SKM-1 treated with dmso at 0.1 percent for 144 hours (cell line): ENCODE results near the gene CSPG4.
A peak's percentile ranks its signal among the peaks of the same experiment; 100 is the strongest.
"Not testable (repeated sequence)": the region's sequence is repeated elsewhere in the genome, so short reads cannot be mapped to it uniquely, and the experiment has no call there.

Experiments
- DNase-seq: peaks from one replicate; lab custom pipeline; 2025; ENCODE audit not compliant: unreplicated experiment; lab: John Stamatoyannopoulos, UW

CSPG4 gene

GRCh38 chr15:75689429-75689828, 23.2 kb downstream of the CSPG4 start:
- not testable (repeated sequence) for DNase-seq

GRCh38 chr15:75688831-75689230, 23.8 kb downstream of the CSPG4 start:
- no peak for DNase-seq

GRCh38 chr15:75688278-75688557, 24.4 kb downstream of the CSPG4 start:
- DNase-seq = no peak

DNA sequence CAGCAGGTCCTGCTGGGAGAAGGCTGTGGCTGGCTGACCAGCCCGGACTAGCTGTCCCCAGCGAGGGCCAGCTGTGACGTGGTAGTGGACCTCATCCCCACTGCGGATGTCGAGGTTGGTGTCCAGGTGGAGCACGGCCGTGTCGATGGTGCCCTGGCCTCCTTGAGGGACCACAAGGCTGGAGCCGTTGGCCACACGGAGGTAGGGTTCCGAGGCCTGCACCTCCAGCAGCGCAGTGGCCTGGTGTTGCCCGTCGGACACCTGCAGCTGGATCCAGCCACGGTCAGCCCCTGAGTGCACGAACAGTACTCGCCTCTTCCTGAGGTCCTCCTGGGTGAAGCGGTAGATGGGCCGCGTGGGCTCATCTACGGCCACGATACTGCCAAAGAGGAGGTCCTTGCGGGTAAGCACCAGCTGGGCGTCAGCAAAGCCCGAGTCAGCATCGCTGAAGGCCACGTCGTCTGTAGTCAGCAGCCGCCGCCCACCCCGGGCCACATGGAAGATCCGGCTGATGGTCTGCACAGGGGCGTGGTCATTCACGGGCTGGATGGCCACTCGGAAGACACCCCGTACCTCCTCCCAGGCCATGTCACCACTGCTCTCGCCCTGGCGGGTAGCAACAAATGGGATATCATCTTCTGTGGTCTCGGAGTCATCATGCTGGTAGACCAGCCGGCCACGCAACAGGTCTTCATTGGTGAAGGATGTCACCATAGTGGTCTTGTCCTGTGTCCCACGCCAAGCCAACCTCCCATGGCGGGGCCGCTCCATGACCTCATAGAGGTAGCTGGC, 25.0 kb downstream of the CSPG4 start:
- DNase-seq = no peak

DNA sequence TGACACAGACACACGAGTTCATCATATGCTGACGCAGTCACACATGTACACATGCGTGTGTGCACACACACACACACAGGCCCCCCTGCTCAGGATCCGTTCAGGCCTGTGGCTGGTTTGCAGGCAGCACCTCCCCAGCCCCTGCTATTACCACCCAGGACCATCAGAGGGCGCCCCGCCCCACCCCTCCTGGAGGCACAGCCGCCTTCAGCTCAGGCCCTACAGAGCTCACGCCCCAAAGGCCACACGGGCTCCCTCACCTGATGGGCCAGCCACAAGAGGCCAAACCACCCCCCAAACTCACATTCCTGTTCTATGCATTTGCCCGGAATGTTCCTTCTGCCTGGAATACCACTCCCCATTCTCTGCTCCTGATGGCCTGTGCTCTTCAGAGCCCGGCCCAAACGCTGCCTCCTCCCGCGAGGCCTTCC, 26.4 kb downstream of the CSPG4 start:
- DNase-seq = peak; percentile 62

GRCh38 chr15:75685195-75685594, 27.5 kb downstream of the CSPG4 start:
- DNase-seq = no peak

DNA sequence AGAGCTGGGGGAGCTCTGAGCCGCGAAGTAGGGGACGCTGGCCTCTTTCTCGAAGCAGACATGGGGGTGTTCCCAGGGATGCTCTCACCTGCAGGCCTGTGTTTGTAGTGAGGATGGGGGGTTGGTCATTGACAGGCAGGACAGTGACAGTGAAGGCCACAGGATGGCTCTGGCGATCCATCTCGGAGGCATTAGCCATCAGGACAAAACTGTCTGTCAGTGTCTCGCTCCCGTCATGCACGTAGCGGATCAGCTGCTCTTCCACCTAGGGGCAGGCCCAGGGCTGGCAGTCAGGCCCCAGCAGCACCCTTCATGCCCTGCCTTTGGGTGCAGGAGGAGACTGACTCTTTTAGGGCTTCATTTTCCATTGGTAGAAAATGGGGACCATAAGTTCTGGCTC, 28.0 kb downstream of the CSPG4 start:
- DNase-seq = no peak

GRCh38 chr15:75683646-75684312, 28.9 kb downstream of the CSPG4 start:
- DNase-seq = peak; percentile 33

DNA sequence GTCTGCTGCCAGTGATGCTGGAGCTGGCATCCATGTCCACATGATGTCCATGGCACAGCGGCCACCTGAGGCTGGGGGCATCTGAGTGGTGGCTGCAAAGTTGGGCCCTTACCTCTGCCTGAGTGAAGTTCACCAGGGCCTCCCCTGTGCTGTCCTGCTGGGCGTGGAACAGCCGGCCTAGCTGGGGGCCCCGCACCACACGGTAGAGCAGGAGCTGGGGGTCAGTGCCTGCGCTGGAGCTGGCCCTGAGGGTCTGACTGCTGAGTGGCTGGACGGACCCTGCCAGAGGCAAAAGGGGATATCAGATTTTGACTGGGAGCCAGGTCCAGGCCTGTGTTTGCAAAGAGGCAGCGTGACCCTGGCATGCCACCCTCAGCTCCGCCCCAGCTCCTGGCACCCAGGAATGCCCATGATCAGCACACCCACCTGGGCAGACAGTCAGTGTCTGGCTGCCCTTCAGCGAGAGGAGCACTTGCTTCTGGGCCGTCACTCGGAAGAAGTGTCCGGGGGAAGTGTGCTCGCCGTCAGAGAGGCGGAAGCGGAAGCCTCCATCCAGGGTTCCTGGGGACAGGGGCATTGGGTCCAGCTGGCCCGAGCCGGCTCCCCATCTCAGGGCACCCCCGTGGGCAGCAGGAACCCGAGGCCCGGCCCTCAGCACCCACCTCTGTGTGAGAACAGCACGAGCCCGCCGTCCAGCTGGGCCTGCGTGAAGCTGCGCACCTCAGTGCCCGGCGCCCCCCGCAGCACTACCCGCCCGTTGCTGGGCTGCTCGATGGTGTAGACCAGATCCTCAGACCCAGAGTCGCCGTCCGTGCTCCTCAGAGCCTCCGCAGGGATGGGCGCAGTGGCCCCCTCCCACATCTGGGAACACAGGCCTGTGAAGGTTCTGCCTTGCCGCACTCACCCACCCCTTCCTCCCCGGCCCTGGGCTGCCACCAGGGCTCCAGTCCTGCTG, 30.2 kb downstream of the CSPG4 start:
- DNase-seq = no peak

DNA sequence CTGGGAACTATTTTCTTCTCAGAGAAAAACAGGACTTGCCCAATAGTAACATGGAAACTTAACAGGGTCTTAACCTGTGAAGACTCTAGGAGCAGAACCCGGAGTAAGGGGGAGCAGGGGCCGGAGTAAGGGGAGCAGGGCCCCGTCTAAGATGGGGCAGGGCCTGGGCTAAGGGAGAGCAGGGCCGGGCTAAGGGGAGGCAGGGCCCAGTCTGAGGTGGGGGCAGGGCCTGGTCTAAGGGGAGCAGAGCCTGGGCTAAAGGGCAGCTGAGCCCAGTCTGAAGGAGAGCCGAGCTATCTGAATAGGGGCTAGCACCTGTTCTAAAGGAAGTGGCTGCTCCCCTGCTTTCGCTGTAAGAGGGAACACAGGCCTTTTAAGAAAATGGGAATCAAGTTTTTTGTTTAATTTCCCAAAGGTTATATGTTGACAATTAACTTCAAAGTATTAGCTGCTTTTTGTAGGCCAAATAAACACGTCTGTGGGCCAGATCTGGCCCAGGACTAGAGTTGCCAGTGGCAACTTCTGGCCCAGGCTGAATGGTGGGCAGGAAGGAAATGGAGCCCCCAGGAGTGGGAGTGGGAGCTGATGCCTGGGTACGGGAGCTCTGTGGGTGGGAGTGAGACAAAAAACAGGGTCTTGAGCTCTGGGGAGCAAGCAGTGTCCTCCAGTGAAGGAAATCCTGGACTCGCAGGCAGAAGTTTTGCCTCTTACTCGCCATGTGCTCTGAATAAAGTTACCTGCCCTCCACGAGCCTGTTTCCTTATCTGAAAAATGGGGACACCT, 32.5 kb downstream of the CSPG4 start:
- no peak for DNase-seq

GRCh38 chr15:75678324-75678690, 34.3 kb downstream of the CSPG4 start:
- DNase-seq = not testable (repeated sequence)

- no peak for DNase-seq
These were observed 35.0 kb downstream of the CSPG4 start for GRCh38 chr15:75677465-75678323.

GRCh38 chr15:75676688-75677464, 35.8 kb downstream of the CSPG4 start:
- no peak for DNase-seq

- DNase-seq = no peak
These were observed 36.9 kb downstream of the CSPG4 start for GRCh38 chr15:75675579-75676404.

GRCh38 chr15:75674366-75674765, 38.3 kb downstream of the CSPG4 start:
- no peak for DNase-seq

DNA sequence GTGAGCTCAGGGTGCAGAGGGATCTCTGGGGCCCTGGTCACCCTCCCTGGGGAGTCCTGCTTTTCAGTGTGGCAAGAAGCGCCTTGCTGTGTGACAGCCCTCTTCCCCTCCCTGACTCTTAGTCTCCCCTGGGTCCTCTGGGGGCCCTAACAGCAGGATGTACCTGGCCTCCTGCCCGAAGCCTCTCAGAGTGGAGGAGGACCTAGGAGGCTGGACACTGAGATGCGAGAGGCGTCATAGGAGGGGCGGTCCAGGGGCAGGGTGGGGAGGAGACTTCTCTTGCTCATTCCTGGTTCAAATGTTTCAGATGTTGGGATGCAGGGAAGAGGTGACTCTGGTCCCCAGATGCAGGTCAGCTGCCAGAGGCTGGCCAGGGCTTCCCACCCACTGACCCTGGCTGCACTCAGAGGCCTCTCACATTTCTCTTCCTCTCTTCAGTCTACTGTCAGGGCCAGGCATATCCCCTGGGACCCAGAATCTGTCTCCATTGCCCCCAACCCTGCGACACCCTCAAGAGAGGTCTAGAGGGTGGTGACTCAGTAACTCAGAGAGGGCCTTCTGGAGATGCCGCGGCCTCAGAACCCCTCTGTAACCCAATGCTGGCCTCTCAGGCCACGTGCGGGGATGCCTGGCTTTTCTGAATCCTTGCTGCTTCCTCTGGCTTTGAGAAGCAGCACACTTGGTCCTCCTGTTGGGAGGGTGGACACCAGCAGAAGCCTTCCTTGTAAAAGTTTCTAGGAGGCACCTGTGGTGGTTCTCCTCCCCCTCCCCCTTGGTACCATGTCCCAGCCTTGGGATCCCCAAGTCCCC, 39.0 kb downstream of the CSPG4 start:
- DNase-seq = no peak

DNA sequence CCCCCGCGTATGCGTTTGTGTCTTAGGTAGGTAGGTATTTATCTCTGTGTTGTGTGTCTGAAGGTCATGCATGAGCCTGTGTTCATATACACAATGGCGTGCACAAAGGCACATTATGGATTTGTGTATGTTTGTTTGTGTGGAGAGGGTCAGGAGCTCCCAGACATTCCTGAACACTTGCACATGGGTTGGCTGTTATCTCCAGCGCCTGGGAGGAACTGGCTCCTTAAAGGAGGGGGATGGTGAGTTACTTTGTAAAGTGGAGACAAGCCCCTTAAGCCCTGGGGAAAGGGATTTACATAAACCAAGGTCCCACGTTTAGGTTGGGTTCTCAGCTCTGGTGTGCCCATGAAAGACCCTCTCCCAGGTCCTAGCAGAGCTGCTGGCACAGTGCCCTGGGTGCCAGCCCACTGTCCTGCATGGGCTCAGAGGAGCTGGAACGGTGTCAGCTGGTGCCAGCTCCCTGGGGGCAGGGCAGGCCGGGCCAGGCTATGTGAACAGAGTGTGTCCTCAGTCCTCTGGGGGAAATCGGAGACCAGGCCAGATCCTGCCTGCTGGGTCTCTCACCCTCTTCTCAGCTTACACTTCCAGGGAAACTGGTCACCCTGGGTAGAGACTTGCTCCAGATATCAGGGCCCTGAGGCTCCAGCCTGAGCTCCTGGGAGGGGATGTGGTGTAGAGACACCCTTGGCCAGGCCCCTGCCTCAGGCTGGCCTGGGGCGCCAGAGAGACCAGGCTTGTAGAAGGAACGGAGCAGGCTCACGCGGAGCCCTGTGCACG, 39.8 kb downstream of the CSPG4 start:
- DNase-seq = no peak
